CD4-positive, alpha-beta T cell treated with Interleukin-17A for 1 hour (primary cell): ENCODE measurements around the gene SIGLEC12.

ENCODE experiments used
- DNase-seq: peaks from one replicate; pipeline ENCODE4 v3.0.0-alpha.2; 2020

The SIGLEC12 gene

GRCh38 chr19:51501594-51502263, at the start of gene SIGLEC12:
Gene SIGLEC12, minus strand, starts transcription at chr19:51501800. Its CDS starts 67 bp downstream, at chr19:51501733.
- no peak for DNase-seq

DNA sequence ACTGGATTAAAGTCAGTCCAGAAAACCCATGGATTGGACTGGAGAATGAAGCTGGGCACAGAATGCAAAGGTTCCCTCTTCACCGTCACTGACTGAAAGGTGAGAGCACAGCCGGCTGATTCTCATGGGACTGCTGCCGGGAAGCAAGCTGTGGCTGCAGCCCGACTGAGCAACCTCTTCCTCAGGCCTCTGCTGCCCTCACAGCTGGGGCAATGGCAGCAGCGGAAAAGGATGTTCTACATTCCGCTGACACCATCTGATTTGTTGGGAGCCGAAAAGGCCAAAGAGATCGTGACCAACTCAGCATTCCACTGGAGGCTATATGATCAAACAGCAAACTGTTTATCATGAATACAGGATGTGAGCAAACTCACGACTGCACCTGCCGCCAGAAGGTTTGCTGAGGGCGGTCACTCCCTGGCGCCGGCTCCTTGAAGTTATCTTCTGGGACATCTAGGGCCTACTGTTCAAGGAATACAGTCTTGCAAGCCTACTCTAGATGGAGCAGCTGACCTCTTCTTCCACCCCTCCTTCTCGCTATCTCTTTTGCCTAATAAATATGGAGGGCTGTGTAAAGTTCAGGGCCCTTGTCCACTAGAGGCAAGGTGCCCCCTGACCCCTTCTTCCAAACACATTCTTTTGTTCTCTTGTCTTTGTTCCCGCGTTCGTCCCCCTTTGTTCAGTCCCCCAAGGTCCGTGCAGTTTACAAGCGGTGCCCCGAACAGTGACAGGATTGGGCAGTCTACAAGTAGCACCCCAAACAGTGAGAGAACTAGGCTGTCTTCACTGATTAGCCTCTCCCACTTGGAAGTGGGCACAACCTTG, 49.5 kb upstream of the SIGLEC12 start:
- DNase-seq: no peak

DNA sequence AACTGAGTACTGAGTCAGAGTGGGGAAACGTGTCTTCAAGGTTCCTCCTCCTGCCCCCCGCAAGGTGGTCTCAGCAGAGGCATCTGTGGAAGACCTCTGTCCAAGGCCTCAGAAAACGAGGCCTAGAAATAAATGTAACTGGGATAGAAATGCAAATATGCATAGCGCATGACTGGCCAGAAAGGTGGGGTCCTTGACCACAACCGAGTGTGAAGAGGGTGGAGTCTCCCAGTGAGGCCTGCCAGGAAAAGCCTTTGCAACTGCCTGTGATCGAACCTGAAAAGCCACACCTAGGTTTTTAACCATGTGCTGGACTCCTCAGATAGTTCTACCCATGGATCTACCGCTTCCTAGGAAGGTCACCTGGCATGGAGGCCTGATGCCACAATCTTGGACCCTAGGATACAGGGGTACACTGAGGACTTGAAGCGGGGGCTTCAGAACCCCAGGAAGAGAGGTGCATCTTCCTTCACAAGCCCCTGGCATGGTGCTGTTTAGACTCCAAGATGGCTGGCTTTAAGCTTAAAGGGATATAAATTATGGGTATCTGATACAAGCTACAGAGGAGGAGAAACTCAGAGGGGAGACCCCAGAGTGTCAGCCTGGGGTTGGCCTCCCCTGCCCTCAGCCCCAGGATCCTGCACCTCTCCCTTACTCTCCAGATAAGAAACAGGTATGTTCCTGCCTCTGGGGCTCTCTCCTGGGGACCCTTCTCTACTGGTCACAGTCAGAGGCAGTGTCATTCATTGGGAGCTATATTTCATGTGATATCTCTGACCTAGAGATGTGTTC, 48.1 kb upstream of the SIGLEC12 start:
- DNase-seq: no peak

DNA sequence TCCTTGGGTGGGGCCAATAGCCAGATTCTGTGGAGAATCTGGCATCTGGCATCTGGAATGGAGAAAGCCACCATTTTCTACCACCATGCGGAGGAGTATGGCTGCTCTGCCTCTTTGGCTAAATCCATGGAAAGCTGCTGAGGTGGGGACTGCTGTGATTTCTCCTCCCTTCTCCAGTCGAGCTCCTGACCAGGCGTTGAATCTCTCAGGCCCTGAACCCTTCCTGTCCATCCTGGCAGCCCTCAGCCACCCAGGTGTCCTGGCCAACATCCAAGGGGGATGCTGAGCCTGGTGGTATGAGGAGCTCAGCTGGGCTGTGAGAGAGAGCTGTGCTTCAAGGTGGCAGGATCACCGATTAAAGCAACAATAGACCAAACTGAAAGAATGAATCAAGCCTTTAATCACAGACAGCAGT, 47.3 kb upstream of the SIGLEC12 start:
- DNase-seq: no peak

DNA sequence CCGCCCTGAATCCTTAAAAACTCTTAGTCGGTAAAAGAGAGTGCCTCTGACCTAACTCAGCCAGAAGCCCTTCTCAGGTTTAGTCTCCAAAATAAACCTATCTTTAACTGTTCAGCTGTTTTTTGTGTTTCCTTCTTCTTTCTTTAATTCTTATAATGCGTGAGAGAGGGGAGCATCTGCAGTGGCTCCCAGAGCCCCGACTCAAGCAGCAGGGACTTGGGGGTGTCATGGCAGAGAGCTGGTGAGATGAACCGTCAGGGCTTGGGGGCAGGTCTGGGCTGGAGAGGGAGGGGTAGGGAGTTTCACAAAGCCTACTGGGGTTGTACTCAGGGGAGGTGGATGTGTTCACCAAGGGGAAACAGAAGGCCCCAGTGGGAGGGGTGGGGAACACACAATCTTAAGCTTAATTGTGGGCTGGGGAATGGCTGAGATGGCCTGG, 46.6 kb upstream of the SIGLEC12 start:
- DNase-seq: no peak

- DNase-seq: no peak
Measured at GRCh38 chr19:51547397-51548212, 46.0 kb upstream of the SIGLEC12 start.

GRCh38 chr19:51546650-51547396, 45.2 kb upstream of the SIGLEC12 start:
- no peak for DNase-seq

DNA sequence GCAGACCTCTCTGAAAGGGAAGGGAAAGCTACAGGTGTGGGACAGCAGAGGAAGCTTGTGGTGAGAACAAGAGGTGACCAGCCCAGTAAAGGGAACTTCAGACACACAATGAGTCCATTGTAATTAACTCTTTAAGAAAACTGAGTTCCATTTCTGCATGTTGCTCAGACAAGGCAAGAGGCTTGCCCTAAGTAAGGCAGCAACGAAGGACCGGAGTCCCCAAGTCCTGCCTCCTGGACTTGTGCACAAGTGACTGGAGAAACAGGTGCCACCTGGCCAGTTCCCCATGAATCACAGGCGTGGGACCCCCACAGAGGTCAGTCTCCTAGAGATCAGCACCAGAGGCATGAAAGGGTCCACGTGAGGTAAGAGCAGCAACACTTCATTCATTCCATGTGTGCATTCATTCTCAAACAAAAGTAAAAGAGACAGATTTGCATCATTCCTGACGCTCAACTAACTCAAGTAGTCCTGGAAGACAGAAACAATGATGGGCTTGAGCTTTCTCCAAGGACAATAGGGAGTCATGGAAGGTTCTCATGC, 44.6 kb upstream of the SIGLEC12 start:
- DNase-seq: no peak

- no peak for DNase-seq
Measured at GRCh38 chr19:51544038-51544437, 42.4 kb upstream of the SIGLEC12 start.

- DNase-seq: no peak
Measured at GRCh38 chr19:51542699-51543098, 41.1 kb upstream of the SIGLEC12 start.

- no peak for DNase-seq
Measured at GRCh38 chr19:51541458-51542357, 40.1 kb upstream of the SIGLEC12 start.

- no peak for DNase-seq
Measured at GRCh38 chr19:51539821-51540366, 38.3 kb upstream of the SIGLEC12 start.

DNA sequence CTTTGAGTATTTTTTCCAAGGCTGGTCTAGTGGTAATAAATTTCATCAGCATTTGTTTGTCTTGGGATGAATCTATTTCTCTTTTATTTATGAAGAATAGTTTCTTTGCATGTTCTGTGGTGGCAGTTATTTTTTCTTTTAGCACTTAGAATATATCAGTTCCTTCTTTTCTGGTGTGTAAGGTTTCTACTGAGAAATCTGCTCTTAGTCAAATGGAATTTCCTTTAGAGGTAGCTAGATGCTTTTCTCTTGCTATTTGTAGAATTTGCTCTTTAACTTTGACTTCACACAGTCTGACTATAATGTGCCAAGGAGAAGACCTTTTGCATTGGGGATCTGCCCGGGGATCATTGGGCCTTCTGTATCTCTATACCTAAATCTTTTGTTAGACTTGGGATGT, 33.9 kb upstream of the SIGLEC12 start:
- DNase-seq: no peak

DNA sequence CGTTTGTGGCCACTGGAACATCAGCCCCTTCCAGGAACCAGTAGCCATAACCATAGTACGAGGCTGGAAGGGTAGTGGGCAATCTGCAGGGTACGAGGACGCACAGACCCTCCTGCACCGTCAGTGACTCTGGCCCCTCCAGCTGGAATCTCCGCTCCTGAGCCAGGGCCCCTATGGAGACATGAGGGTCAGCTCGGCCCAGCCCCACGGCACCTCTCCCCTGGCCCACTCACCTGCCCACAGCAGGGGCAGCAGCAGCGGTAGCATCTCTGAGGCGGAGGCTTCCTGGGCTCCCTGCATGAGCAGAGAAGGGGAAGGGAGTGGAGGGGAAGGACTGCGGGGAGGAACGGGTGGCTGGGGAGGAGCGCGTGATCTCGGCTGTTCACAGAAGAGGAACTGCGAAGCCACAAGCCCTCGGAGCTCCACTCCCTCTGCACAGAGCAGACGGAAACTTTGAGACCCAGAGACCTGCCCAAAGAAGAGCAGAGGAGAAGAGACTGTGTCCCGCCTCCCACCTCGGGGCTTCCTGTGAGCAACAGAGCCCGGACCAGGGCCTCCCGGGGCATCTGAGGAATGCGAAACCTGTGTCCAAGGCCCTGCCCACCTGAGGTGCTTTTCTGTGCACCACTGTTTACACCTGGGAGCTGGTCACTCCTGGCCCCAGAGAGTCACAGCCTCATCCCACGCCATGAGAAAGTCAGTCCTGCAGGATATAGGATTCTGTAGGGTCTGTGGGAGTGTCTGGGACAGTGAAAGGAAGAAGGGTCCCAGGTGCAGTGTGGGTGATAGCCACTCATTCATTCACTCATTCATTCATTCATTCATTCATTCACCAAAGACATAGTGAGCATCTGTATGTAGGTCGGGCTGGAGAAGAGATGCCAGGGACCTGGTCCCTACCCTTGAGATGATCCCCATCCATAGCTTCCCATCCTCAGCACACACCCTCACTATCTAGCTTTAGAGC, 30.0 kb upstream of the SIGLEC12 start, which contains the start of gene SIGLEC6:
Gene SIGLEC6 (minus strand): TSS at position 322 of the 967 bp plus-strand sequence. CDS start 22 bp downstream, at position 300.
- peak; percentile 33 for DNase-seq

DNA sequence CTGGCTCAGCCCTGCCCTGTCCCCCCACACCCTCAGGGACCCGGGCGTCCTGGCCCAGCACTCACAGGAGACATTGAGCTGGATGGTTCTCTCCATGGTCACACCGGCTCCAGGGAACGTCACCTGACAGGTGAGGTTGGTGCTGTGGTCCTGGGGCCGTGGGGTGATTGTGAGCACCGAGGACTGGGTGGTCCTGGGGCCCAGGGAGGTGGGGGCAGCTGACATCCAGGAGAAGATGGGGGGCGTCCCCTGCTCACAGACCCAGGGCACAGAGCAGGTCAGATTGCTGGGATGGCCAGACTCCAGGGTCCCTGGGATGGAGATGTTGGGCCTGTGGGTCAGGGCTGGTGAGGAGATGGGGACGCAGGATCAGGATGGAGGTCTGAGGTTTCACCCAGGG, 29.0 kb upstream of the SIGLEC12 start:
- DNase-seq: no peak

DNA sequence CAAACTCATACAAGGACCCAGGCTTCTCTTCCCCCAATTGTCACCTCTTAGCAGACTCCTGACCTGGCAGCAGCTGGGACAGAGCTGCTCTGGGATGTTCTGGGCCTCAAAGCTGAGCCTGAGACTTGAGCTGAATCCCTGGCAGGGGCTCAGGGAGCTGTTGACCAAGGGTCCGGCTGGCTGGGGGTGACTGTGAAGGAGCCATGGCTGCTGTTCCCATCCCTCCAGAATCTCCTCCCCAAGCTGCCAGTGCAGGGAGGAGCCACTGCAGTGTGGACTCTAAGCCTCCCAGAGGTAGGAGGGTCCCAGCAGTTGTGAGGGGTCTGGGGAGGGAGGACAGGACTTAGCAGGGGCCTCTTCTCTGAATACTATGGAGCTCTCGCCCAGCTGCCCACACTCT, 27.7 kb upstream of the SIGLEC12 start:
- DNase-seq: no peak

DNA sequence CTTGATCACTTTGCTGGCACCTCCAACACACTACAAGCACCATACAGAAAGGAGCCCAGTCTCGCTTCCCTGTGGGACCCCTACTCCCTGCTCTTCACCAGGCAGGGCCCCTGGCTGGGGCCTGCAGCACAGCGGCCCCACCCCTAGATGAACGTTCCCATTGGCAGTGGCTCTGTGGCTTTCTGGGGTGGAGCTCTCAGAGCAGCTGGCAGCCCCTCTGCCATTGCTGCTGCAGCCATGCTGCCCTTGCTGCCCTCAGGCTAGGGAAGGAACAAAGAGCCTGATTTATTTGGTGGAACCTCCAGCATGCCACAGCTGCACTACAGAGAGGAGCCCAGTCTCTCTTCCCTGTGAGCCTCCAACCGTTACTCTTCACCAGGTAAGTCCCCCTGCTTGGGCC, 24.1 kb upstream of the SIGLEC12 start:
- DNase-seq: no peak

DNA sequence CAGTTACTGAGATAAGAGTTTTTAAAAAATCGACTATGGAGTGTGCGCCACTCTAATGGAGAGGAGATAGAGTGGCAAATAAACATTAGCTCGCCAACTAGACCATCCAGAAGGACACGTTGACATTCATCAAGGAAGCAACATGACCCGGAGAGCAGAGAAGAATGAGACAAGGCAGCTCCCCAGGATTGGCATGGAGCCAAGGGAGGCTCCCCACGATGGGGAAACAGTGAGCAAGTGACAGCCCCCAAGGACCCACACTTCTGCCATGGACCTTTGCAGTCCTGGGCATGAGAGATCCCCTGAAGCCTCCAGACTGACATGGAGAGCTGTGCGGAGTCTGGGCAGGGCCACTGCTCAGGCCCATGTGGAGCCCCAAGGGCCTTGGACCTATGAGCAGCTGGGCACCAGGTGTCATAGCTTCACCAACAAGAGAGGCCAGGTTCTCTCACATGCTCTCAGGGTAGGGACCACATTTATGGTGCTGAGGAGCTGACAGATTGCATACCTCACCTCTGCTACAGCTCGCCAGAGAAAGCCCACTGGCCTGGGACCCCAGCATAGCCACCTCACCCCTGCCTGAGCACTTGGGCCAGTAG, 23.2 kb upstream of the SIGLEC12 start:
- DNase-seq: no peak
